ENCODE data around the gene DUOX1.

DNA sequence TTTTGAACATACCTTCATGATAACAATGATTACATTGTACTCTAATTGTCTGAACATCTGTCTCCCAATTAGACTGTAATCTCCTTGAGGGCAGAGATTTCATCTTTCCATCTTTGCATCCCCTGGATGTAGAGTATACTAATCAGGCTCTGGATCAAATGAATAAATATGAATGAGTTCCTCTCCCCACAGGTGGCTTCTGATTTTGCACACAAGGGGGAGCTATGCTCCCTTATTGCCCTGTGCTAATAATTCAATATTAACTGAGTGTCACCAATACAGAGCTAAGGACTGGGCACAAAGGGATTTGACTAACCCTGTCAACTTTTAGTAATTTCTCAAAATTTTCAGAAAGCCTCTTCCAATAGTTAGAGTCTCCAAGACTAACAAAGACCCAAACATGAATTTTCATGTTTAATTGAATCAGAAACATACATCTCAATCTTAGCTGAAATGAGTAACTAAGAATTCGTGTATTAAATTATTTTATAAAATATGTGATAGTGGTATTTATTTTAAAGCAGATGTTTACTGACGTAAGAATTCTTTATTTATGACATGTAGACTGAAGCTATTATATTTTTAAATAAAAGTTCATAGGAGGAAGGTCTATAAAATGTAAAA is 3.1 kb upstream of the DUOX1 start:
- TF ChIP-seq, protein P1, sequence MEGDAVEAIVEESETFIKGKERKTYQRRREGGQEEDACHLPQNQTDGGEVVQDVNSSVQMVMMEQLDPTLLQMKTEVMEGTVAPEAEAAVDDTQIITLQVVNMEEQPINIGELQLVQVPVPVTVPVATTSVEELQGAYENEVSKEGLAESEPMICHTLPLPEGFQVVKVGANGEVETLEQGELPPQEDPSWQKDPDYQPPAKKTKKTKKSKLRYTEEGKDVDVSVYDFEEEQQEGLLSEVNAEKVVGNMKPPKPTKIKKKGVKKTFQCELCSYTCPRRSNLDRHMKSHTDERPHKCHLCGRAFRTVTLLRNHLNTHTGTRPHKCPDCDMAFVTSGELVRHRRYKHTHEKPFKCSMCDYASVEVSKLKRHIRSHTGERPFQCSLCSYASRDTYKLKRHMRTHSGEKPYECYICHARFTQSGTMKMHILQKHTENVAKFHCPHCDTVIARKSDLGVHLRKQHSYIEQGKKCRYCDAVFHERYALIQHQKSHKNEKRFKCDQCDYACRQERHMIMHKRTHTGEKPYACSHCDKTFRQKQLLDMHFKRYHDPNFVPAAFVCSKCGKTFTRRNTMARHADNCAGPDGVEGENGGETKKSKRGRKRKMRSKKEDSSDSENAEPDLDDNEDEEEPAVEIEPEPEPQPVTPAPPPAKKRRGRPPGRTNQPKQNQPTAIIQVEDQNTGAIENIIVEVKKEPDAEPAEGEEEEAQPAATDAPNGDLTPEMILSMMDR (IDR thresholded peaks at IDR 0.05) = peak in 1 of 4 experiments; percentile 38
- TF ChIP-seq EP300 (IDR thresholded peaks at IDR 0.05) (no peak), POLR2AphosphoS5 (IDR thresholded peaks at IDR 0.05) (no peak)

Measured in sigmoid colon (tissue), 4 donors.